GM12864 (cell line): ENCODE results near the gene NPR1.

ENCODE experiments used
- DNase-seq: peaks from one replicate; pipeline ENCODE4 v3.0.0-alpha.2; 2011; ENCODE audit warnings: low read depth
- H3K4me3 ChIP-seq: 2 replicates; pipeline ENCODE4 v1.5.1; 2011; ENCODE audit warnings: mild to moderate bottlenecking, low read depth, low read length, control low read depth
- CTCF ChIP-seq: IDR thresholded peaks from 2 replicates; pipeline ENCODE4 v1.5.1; 2011; ENCODE audit warnings: low read depth, mild to moderate bottlenecking, moderate library complexity, low read length, control low read depth, inconsistent platforms; ENCODE audit errors: missing control alignments

NPR1 gene

GRCh38 chr1:153688276-153688675 is 9.8 kb downstream of the NPR1 start:
- DNase-seq = no peak
- TF ChIP-seq CTCF = no peak
- no peak overlapping the region for H3K4me3 ChIP-seq

DNA sequence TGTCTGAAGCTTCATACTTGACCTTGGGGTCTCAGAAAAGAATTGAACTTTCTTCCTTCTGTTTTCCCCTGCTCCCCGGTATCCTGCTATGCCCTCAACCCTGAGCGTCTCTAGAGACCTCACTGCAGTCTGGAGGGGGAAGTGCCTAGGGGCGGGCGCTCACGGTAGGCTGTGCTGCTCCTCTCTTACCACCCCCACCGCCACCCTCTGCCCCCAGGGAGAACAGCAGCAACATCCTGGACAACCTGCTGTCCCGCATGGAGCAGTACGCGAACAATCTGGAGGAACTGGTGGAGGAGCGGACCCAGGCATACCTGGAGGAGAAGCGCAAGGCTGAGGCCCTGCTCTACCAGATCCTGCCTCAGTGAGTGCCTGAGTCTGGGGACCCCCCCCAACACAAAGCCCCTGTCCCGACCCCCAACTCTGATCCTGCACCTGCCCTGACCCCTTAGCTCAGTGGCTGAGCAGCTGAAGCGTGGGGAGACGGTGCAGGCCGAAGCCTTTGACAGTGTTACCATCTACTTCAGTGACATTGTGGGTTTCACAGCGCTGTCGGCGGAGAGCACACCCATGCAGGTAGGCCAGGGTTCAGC is 10.3 kb downstream of the NPR1 start:
- H3K4me3 ChIP-seq = no peak overlapping the region
- DNase-seq = no peak
- TF ChIP-seq CTCF = no peak

GRCh38 chr1:153693466-153693865 is 15.0 kb downstream of the NPR1 start:
- DNase-seq = no peak
- no peak overlapping the region for H3K4me3 ChIP-seq
- no peak for TF ChIP-seq CTCF

DNA sequence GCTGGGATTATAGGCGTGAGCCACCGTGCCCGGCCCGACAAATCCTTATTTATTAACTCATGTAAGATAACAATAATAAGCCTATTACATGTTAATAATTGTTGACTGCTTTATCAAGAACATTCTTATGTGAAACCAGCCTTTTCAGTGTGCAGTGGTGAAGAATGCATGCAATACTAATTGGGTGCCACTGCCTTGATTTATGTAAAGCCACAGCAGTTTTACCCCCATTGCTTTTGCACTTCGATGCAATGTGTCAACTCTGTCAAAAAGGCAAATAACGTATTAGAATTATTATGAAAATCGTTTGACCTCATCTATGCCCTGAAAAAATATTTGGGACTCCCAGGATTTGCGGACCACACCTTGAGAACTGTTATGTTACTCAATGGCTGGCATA is 18.3 kb downstream of the NPR1 start:
- no peak overlapping the region for H3K4me3 ChIP-seq
- DNase-seq = no peak
- TF ChIP-seq CTCF = no peak

GRCh38 chr1:153697191-153698019 is 18.9 kb downstream of the NPR1 start:
- TF ChIP-seq CTCF = no peak
- no peak overlapping the region for H3K4me3 ChIP-seq
- no peak for DNase-seq

DNA sequence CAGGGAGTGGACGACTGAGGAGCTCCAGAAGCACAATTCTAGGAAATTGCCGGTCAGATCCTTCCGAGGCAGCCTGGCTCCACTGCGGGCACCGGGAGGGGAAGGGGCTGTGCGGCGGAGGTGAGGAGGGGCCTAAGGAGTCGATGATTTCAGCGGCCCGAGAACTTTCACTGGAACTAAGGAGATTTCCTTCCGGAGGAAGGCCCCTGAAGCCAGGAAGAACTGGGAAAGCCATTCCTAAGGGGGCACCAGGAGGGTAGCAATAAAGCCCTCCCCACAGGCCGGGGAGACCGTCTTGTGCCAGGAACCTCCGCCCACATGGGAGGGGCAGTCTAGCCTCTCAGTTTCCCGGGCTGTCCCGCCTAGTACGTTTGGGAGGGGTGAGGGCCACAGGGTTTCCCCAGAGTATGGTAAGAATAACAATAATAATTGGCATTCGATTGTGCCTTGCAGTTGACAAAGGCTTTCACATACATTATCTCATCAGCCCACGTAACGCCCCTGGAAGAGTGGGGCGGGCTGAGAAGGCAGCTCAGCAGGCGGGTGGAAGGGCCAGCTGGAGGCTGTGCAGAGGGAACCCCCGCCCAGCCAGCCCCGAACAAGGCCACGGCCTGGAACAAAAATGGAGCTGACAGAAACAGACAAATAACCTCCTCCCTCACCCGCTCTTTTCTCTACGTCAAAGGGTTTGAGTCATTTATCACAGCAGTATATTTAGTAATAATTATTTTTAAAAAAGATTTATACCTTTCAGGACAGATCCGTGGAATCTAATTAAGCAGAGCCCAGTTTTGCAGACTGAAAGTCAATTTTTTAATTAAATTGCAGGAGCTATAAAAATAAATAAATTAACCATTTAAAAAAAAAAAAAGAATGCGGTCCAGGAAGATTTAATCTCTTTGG is 19.8 kb downstream of the NPR1 start:
- TF ChIP-seq CTCF = no peak
- no peak overlapping the region for H3K4me3 ChIP-seq
- no peak for DNase-seq
